Hepatocyte (in vitro differentiated cells): Measurements from ENCODE around the gene DHCR24.

Experiments
- CTCF ChIP-seq: fragments of 200-600 bp; sonication (generic); IDR thresholded peaks from 2 replicates; pipeline ENCODE4 v1.5.1; 2016; ENCODE audit warnings: antibody characterized with exemption, mild to moderate bottlenecking; ENCODE audit not compliant: poor library complexity
- EZH2 ChIP-seq: fragments of 200-600 bp; sonication (generic); IDR thresholded peaks from 2 replicates; pipeline ENCODE4 v1.6.1; 2016; ENCODE audit warnings: antibody characterized with exemption, mild to moderate bottlenecking, borderline replicate concordance

GRCh38 chr1:54835970-54836369 is 51.0 kb downstream of the DHCR24 start:
- TF ChIP-seq CTCF = no peak
- TF ChIP-seq EZH2 = no peak
